Brain microvascular endothelial cell (primary cell): ENCODE measurements around the gene SLC30A3.

Experiments
- DNase-seq: peaks from one replicate; pipeline ENCODE4 v3.0.0-alpha.2; 2020
- H3K27ac ChIP-seq: fragments of 250-450 bp; sonication (Bioruptor Pico); 2 replicates; pipeline ENCODE4 v1.5.1; 2020; ENCODE audit warnings: mild to moderate bottlenecking, moderate library complexity
- H3K27me3 ChIP-seq: fragments of 250-450 bp; sonication (Bioruptor Pico); replicated peaks from 2 replicates; pipeline ENCODE4 v1.5.1; 2020; ENCODE audit warnings: mild to moderate bottlenecking
- H3K36me3 ChIP-seq: fragments of 250-450 bp; sonication (Bioruptor Pico); replicated peaks from 2 replicates; pipeline ENCODE4 v1.5.1; 2020; ENCODE audit warnings: mild to moderate bottlenecking
- H3K4me3 ChIP-seq: 2 replicates; pipeline ENCODE4 v1.5.1; 2011; ENCODE audit warnings: low read depth, mild to moderate bottlenecking, control low read depth, low read length, moderate library complexity
- CTCF ChIP-seq: IDR thresholded peaks from 2 replicates; pipeline ENCODE4 v1.5.1; 2011; ENCODE audit warnings: low read depth, mild to moderate bottlenecking, moderate library complexity, low read length, control low read depth, inconsistent platforms; ENCODE audit errors: missing control alignments
- in situ Hi-C: cut with HindIII; loops from 2 replicates; pipeline ENCODE4 v1.10.0; 2017; ENCODE audit warnings: low sequenced_read_pairs, low pct_ligation_motif_present

SLC30A3 gene

GRCh38 chr2:27307287-27307544 is 44.4 kb upstream of the SLC30A3 start:
- H3K36me3 ChIP-seq = peaks cover 3% of the 10 kb centered on the region
- no peak for TF ChIP-seq CTCF
- in situ Hi-C loops = no loop called here
- no peak overlapping the region for H3K27ac ChIP-seq
- H3K4me3 ChIP-seq = no peak overlapping the region
- DNase-seq = no peak
- H3K27me3 ChIP-seq = peaks cover 37% of the 10 kb centered on the region

- H3K4me3 ChIP-seq = no peak overlapping the region
- peaks cover 37% of the 10 kb centered on the region for H3K27me3 ChIP-seq
- TF ChIP-seq CTCF = no peak
- H3K36me3 ChIP-seq = peaks cover 3% of the 10 kb centered on the region
- no peak for DNase-seq
- H3K27ac ChIP-seq = no peak overlapping the region
- in situ Hi-C loops = no loop called here
Measured at GRCh38 chr2:27306573-27307286, 43.9 kb upstream of the SLC30A3 start.

- TF ChIP-seq CTCF = no peak
- no peak for DNase-seq
- H3K4me3 ChIP-seq = no peak overlapping the region
- no peak overlapping the region for H3K27ac ChIP-seq
- peaks cover 3% of the 10 kb centered on the region for H3K36me3 ChIP-seq
- in situ Hi-C loops = no loop called here
- peaks cover 37% of the 10 kb centered on the region for H3K27me3 ChIP-seq
Measured at GRCh38 chr2:27306136-27306535, 43.3 kb upstream of the SLC30A3 start.

- DNase-seq = no peak
- in situ Hi-C loops = no loop called here
- Histone ChIP-seq H3K27me3 (peaks cover 37% of the 10 kb centered on the region), H3K36me3 (peaks cover 3% of the 10 kb centered on the region), H3K4me3 (no peak overlapping the region), H3K27ac (no peak overlapping the region)
- TF ChIP-seq CTCF = no peak
Measured at GRCh38 chr2:27305516-27305915, 42.7 kb upstream of the SLC30A3 start.

GRCh38 chr2:27304488-27305240 is 41.8 kb upstream of the SLC30A3 start:
- no peak overlapping the region for H3K4me3 ChIP-seq
- in situ Hi-C loops = no loop called here
- no peak for DNase-seq
- no peak overlapping the region for H3K27ac ChIP-seq
- peaks cover 37% of the 10 kb centered on the region for H3K27me3 ChIP-seq
- peaks cover 3% of the 10 kb centered on the region for H3K36me3 ChIP-seq
- TF ChIP-seq CTCF = no peak
